ENCODE measurements around the gene MSX2.

Gene MSX2

GRCh38 chr5:174719793-174720611, 4.4 kb upstream of the MSX2 start:
- H3K27me3 Mint-ChIP-seq (ENCODE audit: low read depth), result peaks cover 96% of the 10 kb centered on the region
- H3K9me3 Mint-ChIP-seq, result no peaks in the 10 kb centered on the region
- peak overlapping the region; percentile 28 to 61 (median 51) for H3K4me3 Mint-ChIP-seq
- no peak overlapping the region for H3K27ac Mint-ChIP-seq
- TF ChIP-seq CTCF (IDR thresholded peaks at IDR 0.05; ENCODE audit: unreplicated experiment in 3 of 3), result no peak
- no peaks in the 10 kb centered on the region for H3K36me3 Mint-ChIP-seq (ENCODE audit: low read depth)
- H3K4me1 Mint-ChIP-seq, result peaks cover 25% of the 10 kb centered on the region

GRCh38 chr5:174720612-174721529, 3.5 kb upstream of the MSX2 start:
- Mint-ChIP-seq H3K27ac (no peak overlapping the region), H3K9me3 (no peaks in the 10 kb centered on the region), H3K27me3 (ENCODE audit: low read depth) (peaks cover 98% of the 10 kb centered on the region), H3K4me1 (peaks cover 28% of the 10 kb centered on the region), H3K36me3 (ENCODE audit: low read depth) (no peaks in the 10 kb centered on the region), H3K4me3 (peak overlapping the region; percentile 72 to 75 (median 74))
- no peak for TF ChIP-seq CTCF (IDR thresholded peaks at IDR 0.05; ENCODE audit: unreplicated experiment in 3 of 3)

GRCh38 chr5:174721530-174722432, 2.6 kb upstream of the MSX2 start:
- H3K27ac Mint-ChIP-seq, result no peak overlapping the region
- peak overlapping the region; percentile 72 to 75 (median 74) for H3K4me3 Mint-ChIP-seq
- peaks cover 32% of the 10 kb centered on the region for H3K4me1 Mint-ChIP-seq
- peaks cover 98% of the 10 kb centered on the region for H3K27me3 Mint-ChIP-seq (ENCODE audit: low read depth)
- no peak for TF ChIP-seq CTCF (IDR thresholded peaks at IDR 0.05; ENCODE audit: unreplicated experiment in 3 of 3)
- H3K9me3 Mint-ChIP-seq, result no peaks in the 10 kb centered on the region
- no peaks in the 10 kb centered on the region for H3K36me3 Mint-ChIP-seq (ENCODE audit: low read depth)

GRCh38 chr5:174722500-174722899, 1.9 kb upstream of the MSX2 start:
- no peaks in the 10 kb centered on the region for H3K9me3 Mint-ChIP-seq
- peaks cover 100% of the 10 kb centered on the region for H3K27me3 Mint-ChIP-seq (ENCODE audit: low read depth)
- no peak overlapping the region for H3K27ac Mint-ChIP-seq
- no peak for TF ChIP-seq CTCF (IDR thresholded peaks at IDR 0.05; ENCODE audit: unreplicated experiment in 3 of 3)
- H3K4me1 Mint-ChIP-seq, result peaks cover 32% of the 10 kb centered on the region
- H3K4me3 Mint-ChIP-seq, result peak overlapping the region; percentile 26 to 89 (median 30)
- H3K36me3 Mint-ChIP-seq (ENCODE audit: low read depth), result no peaks in the 10 kb centered on the region

- Mint-ChIP-seq H3K27me3 (ENCODE audit: low read depth) (peaks cover 100% of the 10 kb centered on the region), H3K36me3 (ENCODE audit: low read depth) (no peaks in the 10 kb centered on the region), H3K27ac (peak overlapping the region in 2 of 3 experiments; percentile 2 to 23), H3K4me1 (peaks cover 32% of the 10 kb centered on the region), H3K9me3 (no peaks in the 10 kb centered on the region), H3K4me3 (peak overlapping the region; percentile 86 to 89 (median 86))
- no peak for TF ChIP-seq CTCF (IDR thresholded peaks at IDR 0.05; ENCODE audit: unreplicated experiment in 3 of 3)
These were observed 935 bp upstream of the MSX2 start for GRCh38 chr5:174723315-174723978.

All from nephron (organoid).